HCT116 (cell line): ENCODE data around the gene TLX1.

Experiments
- ATF3 ChIP-seq: IDR thresholded peaks from 2 replicates; pipeline ENCODE4 v1.6.1; 2012
- CTCF ChIP-seq, 3 experiments: fragments of 200-600 bp in 1 of 3; sonication (generic) in 1 of 3; IDR thresholded peaks in 2 of 3; conservative IDR thresholded peaks in 1 of 3; 2 replicates each; pipeline ENCODE4 v1.5.1; 2012 to 2017; ENCODE audit warnings: low read depth in 2 of 3, low read length in 2 of 3, antibody characterized with exemption in 1 of 3, borderline replicate concordance in 1 of 3, control low read depth in 1 of 3, mild to moderate bottlenecking in 1 of 3, mixed read lengths in 1 of 3, mixed run types in 1 of 3, moderate library complexity in 1 of 3; ENCODE audit not compliant: insufficient read depth in 1 of 3
- EZH2 ChIP-seq: fragments of 200-600 bp; sonication (generic); IDR thresholded peaks from 2 replicates; pipeline ENCODE4 v1.6.1; 2017; ENCODE audit warnings: antibody characterized with exemption, mixed run types
- POLR2A ChIP-seq: IDR thresholded peaks from 2 replicates; pipeline ENCODE4 v1.7.0; 2011; ENCODE audit warnings: borderline replicate concordance; ENCODE audit not compliant: insufficient read depth, insufficient read length; ENCODE audit errors: extremely low read depth
- SIN3A ChIP-seq: IDR thresholded peaks from 2 replicates; pipeline ENCODE4 v1.6.1; 2012; ENCODE audit warnings: low read depth
- TCF7L2 ChIP-seq: IDR thresholded peaks from 2 replicates; pipeline ENCODE4 v1.7.0; 2011; ENCODE audit warnings: borderline replicate concordance, inconsistent platforms; ENCODE audit not compliant: insufficient read depth, insufficient read length; ENCODE audit errors: extremely low read depth

- TF ChIP-seq TCF7L2 (no peak), CTCF (IDR thresholded peaks at IDR 0.05 in 2 of 3, conservative IDR thresholded peaks at IDR 0.05 in 1 of 3; ENCODE audit: borderline replicate concordance in 1 of 3, insufficient read depth in 1 of 3, low read depth in 2 of 3, low read length in 2 of 3) (no peak), ATF3 (no peak), EZH2 (no peak), SIN3A (no peak), POLR2A (no peak)
These were observed 36.8 kb upstream of the TLX1 start for GRCh38 chr10:101094121-101094879.
